Measurements from ENCODE around the gene GALNTL6.

Gene GALNTL6

DNA sequence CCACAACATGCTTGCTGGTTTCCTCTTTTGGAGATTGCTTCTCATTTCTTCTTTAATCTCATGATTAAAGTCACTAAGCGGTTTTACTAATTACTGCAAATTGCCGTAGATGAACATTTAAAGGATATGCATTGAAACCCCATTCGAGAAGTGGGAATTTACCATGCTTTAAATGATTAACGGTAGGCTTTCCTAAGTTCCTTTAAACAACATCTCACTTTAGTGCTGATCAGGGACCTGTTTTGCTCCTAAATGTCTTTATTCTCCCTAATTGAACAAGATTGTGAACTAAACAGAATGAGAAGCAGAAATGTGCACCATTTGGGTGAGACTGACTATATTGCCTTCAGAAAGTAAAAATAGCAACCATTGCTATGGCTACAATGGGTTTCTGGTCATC lies 430.3 kb downstream of the GALNTL6 start:
- no peak for DNase-seq

DNA sequence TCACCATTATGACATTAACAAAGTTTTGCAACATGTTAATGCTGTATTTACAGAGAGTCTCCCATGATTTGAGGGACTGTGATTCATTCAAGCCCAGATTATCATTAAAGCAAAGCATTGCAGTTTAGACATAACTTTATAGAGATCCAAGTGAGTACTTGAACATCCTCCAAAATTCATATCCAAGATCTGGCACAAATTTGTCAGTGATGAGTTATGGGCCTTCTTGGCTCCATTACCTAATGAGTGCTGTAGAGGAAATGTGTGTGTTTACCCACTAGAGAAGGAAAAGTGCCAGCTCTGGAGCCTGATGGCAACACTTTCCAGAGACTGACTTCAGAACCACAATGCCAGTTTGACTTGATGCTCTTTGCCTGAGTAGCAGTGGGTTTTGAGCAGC lies 432.3 kb downstream of the GALNTL6 start:
- no peak for DNase-seq

DNA sequence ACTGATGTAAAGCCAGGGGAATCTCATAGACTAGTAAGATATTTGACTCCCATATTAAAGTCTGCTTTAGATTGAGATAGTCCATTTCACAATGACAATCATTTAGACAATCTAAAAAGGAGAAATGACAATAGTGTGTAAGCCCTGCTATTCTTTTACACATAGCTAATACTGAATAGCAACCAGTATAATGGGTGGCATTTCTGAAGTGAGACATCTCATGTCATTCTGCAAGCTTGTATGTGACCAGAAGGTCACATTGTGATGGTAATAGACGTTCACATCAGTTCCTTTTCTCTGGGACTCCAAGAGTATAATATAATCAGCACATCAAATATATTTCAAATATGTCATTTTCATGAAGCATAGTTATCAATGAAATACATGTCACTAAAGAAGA lies 440.2 kb downstream of the GALNTL6 start:
- DNase-seq: no peak

DNA sequence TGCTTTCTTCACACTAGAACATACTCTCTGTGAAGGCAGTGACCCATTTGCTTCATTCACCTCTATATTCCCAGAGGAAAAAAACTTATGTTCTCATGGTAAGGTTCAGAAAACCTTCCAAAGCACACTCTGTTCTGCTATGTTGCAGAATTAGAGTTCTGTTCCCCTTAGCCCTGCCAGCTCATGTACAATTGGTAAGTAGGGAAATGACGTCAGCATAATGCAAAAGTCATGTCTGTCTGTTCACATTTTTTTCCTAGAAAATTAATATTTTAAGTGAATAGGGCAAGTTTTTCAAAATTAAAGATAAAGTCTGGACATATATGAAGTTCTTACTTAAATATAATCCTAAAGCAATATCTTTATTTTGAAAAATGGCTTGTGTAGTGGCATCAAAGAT lies 443.6 kb downstream of the GALNTL6 start:
- DNase-seq: no peak

DNA sequence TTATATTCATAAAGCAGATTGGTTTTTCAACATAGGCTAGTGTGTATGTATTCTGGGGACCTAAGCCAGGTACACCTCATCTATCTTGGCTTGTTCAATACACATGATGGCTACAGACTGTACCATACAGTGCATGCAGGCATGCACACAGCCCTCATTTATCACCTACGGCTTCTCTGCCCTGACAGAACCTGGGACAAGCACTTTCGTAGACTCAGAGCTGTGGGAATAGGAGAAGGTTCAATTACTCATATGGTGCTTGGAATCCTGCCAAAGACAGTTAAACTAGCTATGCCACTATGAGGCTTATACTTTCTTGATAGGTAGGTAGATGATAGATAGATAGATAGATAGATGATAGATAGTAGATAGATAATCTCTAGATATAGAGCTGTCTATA lies 457.2 kb downstream of the GALNTL6 start:
- no peak for DNase-seq

DNA sequence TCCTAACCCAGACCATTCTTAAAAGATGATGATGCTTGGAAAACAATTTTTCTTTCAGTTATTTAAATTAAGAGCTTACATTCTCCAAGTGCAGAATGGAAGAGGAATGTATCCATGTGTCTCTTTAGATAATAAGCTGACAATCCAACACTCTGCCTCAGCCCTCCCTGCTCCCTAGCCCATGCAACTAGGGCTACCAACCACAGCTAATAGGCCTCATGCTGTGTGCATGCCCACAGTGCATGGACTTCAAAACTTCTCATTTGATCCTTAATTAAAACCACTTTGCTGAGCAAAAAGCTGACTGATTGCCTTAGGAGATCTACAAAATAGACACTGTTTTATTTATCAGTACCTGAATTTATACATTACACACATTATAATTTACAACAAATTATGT lies 473.9 kb downstream of the GALNTL6 start:
- DNase-seq: no peak

DNA sequence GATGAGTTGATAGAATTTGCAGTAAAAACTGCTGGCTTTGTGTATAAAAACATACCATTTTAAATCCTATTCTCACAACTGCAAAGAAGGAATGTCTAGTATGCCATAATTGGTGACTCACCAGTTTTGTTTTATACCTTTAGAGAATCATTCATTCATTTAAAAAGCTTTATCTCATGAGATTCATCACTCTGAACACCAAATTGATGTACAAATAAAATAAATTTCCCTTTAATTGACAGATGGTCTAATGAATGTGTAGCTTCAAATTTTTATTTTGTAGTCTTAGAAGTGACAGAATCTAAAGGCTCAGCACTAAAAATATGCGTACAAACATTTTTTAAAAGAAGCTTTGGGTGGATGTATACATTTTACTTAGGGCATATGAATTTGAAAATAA lies 492.5 kb downstream of the GALNTL6 start:
- no peak for DNase-seq

DNA sequence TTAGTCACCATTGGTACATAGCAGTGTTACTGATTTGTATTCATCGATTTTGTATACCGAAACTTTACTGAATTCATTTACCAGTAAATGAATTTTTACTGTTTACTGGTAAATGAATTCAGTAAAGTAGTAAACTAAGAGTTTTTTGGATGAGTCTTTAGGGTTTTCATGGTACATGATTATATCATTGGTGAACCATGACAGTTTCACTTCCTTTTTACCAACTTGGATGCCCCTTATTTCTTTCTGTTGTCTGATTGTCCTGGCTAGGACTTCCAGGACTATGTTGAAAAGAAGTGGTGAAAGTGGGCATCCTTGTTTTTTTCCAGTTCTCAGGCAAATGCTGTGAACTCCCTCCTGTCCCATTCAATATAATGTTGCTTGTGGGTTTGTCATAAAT lies 494.9 kb downstream of the GALNTL6 start:
- no peak for DNase-seq

DNA sequence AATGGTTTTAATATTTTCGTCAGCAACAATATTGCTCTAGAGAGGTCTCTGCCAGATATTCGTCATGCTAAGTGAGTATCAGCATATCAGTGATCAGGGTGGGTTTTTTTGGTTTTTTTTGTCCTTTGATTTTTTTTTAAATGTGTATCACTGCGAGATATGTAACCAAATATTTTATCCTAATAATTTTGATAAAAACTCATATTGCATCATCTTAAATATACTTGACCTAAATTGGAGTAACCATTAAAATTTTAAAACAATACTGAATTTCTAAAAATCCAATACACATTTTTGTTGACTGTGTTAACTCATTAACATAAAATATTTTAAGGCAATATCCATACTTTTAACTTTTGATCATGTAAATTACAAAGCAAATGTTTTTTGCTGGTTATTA lies 498.5 kb downstream of the GALNTL6 start:
- no peak for DNase-seq

DNA sequence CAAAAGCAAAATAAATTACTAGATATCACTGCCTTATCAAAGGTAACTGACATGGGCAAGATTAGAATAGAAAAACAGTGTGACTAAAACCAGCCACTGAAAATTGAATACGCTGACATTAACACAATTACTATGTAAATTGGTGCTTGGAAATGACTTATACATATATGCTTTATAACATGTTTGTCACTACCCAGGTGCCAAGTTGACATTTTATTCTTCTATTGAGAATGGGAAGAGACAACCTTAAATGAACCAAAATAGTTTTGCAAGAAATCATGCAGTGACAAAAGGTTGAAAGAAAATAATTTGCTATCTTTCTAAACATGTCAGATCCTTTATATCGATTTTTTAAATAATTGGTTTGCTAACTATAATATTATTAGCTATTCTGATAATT lies 510.1 kb downstream of the GALNTL6 start:
- no peak for DNase-seq

DNA sequence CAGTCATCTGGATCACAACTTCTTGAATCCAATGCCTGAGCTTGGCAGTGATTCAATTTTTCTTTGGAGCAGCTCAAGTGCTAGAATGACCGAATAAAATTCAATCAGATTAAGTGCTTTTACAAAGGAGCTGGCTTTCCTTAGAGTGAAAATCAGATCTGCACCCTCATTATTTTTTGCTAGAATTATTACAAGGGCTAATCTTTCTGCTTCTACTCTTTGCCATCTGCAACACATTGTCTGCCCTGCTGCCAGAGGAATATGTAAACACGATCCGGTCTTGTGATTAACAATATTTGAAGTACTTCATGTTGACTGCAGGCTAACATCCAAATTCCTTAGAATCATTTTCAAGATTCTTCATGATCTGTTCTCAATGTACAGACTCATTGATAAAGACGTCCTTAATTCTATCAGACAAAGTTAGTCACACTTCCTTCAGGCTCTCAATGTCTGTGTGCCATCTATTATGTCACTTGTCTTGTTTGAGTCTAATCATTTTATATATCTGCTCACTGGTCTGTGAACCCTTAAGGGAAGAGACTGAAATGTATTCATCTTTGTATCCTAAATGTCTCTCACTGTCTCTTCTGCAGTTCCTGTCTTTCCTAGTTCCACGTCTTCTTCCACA lies 531.2 kb downstream of the GALNTL6 start:
- DNase-seq: no peak

DNA sequence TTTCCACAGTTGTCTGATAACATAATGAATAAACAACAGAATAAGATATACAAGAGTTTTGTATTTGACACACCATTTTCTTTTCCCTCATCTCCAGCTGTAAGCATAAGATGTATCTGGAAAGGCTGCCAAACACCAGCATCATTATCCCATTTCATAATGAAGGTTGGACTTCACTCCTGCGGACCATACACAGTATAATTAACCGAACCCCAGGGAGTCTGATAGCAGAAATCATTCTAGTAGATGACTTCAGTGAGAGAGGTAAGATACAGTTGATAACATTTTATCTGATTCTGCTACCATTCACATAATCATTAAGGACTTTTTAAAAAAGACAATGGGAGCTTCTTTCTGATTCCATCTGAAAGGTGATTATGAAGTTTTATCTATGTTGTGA lies 535.2 kb downstream of the GALNTL6 start:
- DNase-seq: no peak

DNA sequence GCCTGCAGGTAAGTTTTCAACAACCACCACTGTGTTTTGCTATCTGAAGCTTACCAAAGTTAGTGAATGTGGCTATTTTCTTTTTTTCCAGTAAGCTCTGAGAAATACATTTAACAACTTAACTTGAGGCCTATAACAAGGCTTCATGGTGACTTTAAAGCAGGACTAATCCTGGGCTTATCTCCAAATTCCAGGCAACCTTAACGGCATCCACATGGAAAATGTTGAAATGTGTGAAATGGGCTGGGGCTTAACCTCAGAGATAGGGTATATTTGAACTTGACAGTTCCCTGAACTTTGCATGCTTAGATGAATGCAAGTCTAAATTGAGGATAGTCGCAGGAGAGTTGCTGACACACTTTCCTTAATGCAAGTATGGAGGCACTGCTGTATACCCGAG lies 539.2 kb downstream of the GALNTL6 start:
- DNase-seq: no peak

DNA sequence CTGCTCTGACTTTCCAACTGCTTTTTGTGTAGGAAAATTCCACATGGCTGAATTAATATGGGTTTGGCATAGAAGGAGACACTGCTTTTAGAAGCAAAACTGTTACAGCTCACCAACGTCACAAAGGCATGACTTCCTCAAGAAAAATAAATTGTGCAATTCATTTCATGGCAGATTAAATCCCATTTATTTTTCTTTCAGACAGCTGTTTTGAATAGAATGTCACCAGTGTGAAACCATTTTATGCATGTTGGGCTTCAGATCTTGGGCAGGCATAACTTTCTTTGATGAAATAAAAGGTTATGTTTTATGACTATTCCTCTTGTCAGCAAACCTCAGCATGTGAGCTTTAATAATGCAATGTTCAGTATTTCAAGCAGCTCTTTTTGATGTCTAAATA lies 542.8 kb downstream of the GALNTL6 start:
- no peak for DNase-seq

DNA sequence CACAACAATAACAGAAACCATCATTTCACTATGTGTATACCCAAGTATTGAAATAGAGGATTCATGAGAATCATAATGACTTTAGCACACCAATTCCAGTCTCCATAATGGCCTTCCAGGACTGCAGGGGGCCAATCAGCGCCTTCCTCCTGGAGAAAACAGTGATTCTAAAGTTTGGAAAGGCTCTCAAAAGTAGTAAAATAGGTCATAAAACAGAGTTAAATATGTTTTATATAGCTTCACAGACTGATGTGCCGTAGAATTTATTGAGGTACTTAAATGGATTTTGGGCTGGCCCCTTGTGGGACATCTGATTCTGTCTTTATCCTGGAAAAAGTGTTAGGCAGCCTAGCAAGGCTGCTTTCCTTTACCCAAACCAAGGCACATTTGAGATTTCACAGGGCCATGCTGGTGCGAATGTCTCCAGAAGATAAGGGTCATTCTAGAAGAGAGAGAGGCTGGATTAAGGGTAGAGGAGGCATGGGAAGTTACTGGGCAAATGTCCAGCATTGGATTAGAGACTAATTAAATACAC lies 543.9 kb downstream of the GALNTL6 start:
- no peak for DNase-seq

DNA sequence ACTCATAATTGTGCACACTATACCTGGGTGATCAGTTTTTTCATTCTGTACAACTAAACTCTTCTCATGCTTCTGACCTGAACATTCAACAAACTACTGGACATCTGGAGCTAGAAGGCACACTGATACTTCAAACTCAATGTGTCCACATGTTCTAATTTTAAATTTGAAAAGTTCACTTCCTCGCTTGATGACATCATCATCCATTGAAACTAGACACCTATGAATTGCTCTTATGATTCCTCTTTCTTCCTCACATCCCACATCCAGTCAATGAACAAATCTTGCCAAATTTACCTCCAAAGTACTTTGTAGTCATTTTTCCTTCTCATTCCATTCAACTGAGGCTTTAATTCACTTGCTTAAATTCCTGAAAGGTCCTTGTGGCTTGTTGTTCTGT lies 549.4 kb downstream of the GALNTL6 start:
- DNase-seq: no peak

DNA sequence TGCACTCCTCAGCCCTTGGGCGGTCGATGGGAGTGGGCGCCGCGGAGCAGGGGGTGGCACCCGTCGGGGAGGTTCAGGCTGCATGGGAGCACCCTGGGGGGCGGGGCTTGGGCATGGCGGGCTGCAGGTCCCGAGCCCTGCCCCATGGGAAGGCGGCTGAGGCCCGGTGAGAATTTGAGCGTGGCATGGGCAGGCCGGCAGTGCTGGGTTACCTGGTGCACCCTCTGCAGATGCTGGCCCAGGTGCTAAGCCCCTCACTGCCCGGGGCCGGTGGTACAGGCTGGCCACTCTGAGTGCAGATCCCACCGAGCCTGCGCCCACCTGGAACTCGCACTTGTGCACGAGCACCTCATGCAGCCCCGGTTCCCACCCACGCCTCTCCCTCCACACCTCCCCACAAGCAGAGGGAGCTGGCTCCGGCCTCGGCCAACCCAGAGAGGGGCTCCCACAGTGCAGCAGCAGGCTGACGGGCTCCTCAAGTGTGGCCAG lies 556.3 kb downstream of the GALNTL6 start:
- DNase-seq: no peak

DNA sequence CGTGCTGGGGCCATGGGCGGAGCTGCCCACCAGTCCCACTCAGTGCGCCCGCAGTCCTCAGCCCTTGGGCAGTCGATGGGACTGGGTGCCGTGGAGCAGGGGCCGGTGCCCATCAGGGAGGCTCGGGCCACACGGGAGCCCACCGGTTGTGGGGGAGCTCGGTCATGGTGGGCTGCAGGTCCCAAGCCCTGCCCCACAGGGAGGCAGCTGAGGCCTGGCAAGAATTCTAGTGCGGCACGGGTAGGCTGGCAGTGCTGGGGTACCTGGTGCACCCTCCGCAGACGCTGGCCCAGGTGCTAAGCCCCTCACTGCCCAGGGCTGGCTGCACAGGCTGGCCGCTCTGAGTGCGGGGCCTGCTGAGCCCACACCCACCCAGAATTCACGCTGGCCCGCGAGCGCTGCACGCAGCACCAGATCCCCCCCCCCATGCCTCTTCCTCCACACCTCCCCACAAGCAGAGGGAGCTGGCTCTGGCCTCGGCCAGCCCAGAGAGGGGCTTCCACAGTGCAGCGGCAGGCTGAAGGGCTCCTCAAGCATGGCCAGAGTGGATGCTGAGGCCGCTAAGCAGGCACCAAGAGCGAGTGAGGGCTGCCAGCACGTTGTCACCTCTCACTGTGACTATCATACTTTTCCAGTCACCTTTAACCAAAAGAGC lies 564.4 kb downstream of the GALNTL6 start:
- no peak for DNase-seq

DNA sequence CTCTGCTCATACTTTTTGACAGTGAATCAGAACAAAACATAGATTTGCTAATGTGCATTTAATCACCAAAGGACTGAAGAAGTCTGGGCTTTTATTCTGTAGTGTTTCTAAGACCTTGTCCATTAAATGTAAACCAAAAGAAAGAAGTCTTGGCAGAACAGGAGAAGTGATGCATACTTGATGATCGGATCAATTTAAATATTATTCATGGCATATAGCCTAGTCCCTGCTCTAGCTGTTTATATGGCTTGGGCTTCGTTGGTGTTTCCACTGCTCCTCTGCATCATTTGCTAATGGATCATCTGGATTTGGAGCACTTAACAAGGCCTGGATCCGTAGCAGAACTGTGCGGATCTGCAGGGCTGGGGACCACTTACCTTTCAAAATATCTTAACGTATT lies 566.6 kb downstream of the GALNTL6 start:
- no peak for DNase-seq

DNA sequence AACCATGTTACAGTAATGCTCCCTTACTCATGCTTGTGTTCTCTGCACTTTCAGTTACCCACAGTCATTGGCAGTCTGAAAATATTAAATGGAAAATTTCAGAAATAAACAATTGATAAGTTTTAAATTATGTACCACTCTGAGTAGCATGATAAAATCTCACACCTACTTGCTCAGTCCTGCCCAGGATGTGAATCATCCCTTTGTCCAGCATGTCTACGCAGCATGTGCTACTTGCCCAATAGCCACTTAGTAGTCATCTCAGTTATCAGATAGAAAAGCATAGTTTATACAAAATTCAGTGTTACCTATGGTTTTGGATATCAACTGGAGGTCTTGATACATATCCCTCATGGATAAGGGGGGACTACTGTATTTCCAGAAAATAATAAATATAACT lies 577.1 kb downstream of the GALNTL6 start:
- DNase-seq: no peak

DNA sequence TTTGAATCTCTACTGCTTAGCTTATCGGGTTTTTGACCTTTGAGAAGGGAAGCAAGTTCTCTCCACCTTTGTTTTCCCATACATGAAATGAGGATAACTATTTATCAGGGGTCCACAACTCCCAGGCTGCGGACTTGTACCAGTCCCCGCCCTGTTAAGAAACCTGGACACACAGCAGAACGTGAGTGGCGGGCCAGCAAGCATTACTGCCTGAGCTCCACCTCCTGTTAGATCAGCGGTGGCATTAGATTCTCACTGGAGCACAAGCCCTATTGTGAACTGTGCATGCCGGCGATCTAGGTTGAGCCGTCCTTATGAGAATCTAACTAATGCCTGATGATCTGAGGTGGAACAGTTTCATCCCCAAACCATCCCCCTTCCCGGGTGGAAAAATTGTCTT lies 579.5 kb downstream of the GALNTL6 start:
- no peak for DNase-seq

DNA sequence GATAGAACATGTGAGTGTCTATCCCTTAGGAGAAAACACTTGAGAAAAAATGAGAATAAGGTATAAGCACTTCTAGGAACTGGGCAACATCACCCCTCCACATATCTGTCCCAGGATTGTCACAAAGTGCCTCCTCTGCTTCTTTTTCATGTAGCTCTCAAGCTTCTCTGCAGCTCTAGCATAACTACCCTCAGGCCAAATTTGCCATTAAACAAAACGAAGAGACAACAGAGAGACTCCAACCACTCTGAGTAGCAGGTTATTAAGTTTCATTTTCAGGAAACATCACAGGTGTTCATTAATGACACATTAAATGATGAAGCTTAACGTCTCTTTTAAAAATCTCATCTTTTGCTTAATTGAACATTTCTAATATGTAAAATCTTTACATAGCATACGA lies 580.0 kb downstream of the GALNTL6 start:
- DNase-seq: no peak

DNA sequence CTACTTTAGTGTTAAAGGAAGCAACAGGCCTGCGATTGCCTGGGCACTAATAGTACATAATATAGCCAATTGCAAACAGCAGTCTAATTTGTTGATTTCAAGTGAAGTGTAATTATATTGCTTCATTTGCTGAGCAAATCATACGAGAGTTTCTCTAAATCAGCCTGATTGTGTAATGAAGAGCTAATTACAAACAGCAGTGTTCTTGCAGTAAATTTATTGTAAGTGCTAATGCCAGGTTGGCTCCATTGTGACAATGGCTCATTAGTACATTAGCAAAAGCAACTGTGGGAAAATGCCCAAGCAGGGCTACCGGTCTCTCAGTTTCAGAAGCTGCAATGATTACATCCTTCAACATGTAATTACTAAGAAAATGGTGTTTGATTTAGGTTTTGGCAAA lies 591.5 kb downstream of the GALNTL6 start:
- no peak for DNase-seq

DNA sequence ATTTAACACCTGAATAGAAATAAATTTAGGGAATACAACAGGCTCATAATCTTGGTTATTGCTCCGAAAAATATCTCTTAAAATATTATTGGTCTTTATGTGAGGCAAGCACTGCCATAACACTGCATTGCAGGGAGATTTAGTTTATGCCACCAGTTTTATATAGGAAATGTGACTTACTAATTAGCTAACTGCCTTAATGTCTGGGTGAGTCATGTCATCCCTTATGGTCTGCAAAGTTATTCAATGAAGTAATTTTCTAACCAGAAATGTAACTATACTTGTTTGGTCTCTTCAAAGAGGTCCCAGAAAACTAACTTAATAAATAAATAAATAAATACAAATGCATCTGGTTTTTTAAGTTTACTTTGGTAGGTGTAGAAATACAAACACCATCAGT lies 597.2 kb downstream of the GALNTL6 start:
- DNase-seq: no peak

DNA sequence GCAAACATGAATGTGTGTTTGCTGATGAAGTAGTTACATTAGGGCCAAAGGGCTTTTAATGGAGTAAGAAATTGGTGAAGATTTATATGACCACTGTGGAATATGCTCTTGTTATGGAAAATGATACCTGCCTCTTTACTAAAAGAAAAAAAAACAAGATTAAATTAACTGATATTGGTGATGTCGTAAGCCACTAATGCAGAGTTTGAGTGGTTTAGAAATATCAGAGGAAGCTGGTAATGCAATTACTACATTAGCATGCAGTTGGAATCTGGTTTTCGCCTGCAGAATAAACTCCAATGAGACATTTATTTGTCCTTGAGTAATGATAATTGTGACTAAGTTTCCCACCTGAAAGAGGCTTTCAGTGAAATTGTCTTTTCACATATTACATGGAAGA lies 597.9 kb downstream of the GALNTL6 start:
- no peak for DNase-seq

All from activated CD8-positive, alpha-beta memory T cell treated with anti-CD3 and anti-CD28 coated beads, Interleukin-2, amount 50 U/mL, for 4 hours (primary cell).